ENCODE measurements around the gene LENG8.

- TF ChIP-seq CTCF (IDR thresholded peaks at IDR 0.05; ENCODE audit: borderline replicate concordance, extremely low read depth, low read length, poor library complexity, severe bottlenecking) (no peak), EZH2 (IDR thresholded peaks at IDR 0.05; ENCODE audit: borderline replicate concordance, low read depth, low read length, severe bottlenecking) (no peak)
Measured at GRCh38 chr19:54426291-54426931, 22.6 kb upstream of the LENG8 start.
